GM03348 (cell line): ENCODE measurements around the gene APC2.

Experiments used
- DNase-seq: peaks from one replicate; pipeline ENCODE4 v3.0.0; 2012; ENCODE audit warnings: low spot score

APC2 gene

DNA sequence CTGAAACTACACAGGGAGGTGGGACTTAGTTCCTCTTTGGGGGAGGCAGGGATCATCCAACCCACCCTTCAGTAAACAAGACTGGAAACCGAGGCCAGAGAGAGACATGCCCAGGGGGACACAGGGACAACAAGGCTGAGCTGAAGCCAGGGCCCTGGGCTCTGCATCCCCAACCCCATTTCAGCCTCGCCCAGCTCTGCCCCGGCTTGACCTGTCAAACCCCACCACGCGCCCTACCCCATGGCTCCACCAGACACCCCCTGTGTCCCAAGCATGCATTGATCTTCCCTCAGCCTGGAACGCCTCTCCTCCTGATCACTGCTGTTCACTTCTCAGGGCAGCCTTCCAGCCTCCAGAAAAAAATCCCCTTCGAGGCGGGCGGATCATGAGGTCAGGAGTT, 2.0 kb upstream of the APC2 start:
- DNase-seq, result no peak

DNA sequence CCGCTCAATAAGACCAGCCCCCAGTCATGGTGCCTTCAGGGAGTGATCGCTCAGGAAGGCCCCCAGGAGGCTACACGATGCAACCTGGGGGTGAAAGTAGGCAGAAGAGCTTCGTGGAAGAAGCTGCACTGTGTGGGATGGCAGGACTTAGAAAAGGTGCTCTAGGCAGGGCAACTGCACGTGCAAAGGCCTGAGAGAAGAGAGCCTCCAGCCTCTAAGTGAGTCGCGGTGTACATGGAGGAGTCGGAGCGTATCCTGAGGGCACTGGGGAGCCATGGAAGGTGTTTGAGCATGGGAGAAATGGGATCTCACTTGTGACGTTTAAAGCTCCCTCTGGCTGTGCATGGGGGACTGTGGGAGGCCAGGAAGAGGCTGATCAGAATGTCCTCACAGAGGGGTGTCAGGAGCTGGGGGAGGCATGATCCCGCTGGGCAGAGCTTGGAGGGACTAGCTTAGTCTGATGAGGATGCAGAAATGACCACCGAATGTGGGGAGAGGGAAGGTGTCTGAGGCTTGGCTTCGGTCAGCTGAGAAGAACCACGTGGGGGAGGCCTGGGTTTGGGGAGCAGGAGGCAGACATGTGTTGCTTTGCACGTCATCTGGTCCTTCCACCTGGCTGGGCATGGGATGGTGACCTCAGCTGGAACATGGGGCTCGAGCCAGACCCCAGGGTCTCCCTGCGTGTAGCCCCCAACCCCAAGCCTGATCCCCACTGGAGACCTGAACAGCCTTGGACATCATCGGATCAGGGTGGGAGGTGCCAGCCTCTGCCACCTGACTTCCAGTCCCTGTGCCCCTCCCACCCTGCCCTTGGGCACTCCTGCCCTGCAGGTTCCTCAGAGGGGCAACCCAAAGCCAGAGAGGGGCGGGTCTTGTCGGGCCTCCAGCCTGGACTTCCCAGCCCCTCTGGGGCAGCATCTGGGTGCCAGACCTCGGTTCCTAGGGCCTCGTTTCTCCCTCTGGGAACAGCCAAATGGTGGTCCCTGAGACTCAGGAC, 1.1 kb downstream of the APC2 start:
- no peak for DNase-seq

DNA sequence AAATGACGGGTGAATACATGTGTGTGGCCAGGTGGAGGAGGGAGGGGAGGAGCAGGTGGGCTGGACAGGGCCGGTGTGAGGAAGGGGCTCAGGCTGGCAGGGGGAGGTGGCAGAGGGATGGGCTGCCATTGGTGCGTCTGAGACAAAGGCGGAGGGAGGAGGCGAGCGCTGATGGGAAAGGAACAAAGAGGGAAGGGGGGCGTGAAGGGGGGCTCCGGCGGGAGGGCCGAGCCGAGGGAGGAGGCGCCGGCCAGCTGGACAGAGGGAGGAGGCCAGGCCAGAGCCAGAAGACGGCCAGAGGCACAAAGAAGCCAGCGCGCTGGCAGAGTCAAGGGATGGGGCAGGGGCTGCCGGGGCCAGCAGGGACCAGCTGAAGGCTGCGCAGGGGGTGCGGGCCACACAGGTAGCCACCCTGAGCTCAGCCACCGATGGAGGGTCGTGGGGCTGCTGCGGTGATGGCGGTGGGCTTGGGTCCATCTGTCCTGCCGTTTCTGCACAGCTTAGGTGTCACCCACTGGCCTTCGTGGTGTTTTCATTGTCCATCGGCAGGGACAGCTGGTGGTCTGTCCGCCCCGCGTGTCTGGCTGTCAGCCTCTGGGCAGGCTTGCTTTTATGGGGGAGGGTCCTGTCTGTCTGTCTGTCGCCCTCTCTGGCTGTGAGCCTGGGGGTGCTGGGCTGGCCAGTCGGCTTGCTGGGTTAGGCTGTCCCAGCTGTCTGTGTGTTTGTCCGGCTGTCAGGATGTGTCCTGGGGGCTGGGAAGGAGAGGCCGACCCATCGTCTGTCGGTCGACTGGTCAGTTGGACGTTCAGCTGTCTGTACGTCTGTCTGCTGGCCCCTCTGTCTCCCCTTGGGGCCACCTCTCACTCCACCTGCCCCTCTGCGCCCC, 2.2 kb downstream of the APC2 start:
- DNase-seq, result no peak

DNA sequence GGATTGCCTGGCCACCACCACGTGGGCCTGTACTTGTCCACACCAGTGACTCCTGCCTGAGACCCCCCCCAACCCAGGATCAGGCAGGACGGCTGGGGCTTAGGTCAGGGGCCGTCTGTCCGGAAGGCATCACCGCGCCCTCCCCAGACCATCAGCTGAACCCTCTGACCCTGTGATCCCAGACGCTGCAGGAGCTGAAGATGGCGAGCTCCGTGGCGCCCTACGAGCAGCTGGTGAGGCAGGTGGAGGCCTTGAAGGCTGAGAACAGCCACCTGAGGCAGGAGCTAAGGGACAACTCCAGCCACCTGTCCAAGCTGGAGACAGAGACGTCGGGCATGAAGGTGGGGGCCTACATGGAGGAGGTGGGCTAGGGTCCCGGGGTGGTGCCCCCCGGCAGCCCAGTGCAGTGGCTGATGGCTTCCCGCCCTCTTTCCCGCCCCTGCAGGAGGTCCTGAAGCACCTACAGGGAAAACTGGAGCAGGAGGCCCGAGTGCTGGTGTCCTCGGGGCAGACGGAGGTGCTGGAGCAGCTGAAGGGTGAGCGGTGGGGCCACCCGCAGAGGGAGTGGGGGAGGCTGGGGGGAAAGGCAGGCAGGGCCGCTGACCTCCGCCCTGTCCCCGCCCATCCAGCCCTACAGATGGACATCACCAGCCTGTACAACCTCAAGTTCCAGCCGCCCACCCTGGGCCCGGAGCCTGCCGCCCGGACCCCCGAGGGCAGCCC, 3.0 kb downstream of the APC2 start:
- DNase-seq, result no peak

DNA sequence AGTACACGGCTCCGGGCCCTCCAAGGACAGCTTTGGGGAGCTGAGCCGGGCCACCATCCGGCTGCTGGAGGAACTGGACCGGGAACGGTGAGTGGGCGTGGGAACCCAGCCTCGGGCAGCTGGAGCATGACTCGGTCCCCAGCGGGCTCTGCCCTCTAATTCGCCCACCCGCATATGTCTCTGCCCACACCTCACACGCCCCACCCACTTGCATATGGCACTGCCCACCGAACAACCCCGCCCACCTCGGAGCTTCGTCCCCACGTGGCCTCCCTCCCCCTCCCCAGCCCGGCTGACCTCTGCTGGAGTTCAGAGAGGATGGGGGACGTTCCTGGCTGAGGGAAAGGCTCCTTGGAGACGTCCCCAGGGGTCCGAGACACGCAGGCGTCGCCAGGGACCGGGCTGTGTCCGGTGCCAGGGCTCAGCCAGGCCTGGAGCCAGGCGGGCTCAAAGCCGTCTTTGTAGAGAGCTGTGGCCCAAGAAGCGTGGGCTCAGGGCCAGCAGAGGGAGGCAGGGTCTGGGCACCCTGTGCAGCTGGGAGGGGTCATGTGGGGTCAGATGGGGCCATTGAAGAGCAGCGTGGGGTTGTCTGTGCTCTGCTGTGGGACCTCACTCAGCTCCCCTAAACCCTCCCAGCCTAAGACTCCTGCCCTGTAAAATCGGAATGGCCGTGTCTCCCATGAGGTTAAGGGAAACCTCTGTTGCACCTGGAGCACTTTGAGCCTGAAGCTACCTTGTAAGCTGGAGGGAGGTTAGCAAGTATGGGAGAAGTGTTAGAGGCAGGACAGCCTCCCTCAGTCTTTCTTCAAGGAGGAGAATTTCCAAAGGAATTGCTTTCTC, 3.8 kb downstream of the APC2 start:
- peak; percentile 31 for DNase-seq

DNA sequence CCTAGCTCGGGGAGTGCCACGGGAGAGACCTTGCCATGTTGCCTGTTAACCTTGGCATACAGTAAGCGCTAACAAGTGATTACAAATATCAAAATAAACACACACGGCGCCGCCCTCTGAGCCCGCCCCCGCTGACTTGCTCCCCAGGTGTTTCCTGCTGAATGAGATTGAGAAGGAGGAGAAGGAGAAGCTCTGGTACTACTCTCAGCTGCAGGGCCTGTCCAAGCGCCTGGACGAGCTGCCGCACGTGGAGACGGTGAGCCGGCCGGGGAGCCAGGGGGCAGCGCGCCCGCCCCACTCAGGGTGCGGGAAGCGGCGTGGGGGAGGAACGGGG, 5.0 kb downstream of the APC2 start:
- DNase-seq, result no peak

DNA sequence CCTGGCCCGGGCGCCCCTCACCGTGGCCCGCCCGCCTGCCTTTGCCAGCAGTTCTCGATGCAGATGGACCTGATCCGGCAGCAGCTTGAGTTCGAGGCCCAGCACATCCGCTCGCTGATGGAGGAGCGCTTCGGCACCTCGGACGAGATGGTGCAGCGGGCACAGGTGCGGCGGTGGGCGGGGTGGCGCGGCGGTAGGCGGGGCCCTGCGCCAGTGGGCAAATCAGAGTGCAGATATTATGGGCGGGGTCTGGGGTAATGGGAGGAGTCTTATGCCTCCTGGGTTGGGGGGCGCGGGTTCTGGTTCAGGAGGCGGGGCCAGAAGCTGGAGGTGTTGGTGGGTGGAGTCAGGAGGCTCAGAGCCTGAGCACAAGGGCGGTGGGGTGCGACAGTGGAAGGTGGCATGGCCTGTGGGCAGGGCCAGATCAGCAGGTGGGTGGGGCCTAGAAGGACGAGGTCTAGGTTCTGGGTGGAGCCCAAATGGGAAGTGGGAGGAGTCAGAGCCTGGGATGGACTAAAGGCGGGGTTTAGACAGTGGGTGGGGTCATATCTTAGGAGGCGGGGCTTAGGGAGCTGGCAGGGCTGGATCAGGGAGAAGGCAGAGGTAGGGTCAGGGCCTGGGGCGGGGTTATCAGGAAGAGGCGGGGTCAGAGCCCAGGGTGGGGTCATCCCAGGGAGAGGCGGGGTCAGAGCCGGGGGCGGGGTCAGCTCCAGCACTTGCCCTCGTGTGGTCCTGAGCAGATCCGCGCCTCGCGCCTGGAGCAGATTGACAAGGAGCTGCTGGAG, 5.6 kb downstream of the APC2 start:
- peak; percentile 79 for DNase-seq

DNA sequence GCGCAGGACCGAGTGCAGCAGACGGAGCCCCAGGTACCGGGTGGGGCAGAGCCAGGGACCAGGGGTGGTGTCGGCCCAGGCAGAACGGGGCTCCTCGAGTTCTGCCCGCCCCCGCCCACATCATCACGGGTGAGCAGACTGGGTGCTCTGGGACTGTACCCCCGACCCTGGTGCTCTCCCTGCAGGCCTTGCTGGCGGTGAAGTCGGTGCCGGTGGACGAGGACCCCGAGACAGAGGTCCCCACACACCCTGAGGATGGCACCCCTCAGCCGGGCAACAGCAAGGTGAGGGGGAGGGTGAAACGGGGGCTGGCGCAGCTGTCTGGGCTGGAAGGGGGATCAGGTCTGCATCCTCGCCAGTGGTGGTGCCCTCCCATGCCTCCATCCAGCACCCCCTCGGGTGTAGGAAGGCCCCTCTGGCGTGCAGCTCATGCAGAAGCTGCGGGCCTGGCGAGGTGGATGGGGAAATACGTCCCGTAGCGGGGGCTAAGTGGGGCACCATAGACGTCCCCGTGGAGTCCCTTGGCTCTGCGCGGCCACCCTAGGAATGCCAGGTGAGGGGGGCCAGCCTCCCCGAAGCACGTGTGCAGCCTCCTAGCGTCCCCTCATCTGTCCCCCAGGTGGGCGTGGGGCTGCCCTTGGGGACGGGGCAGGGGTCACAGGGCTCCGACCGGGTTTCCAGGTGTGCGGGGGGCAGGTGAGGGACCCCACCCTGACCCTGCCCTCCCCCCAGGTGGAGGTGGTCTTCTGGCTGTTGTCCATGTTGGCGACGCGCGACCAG, 6.4 kb downstream of the APC2 start:
- no peak for DNase-seq

DNA sequence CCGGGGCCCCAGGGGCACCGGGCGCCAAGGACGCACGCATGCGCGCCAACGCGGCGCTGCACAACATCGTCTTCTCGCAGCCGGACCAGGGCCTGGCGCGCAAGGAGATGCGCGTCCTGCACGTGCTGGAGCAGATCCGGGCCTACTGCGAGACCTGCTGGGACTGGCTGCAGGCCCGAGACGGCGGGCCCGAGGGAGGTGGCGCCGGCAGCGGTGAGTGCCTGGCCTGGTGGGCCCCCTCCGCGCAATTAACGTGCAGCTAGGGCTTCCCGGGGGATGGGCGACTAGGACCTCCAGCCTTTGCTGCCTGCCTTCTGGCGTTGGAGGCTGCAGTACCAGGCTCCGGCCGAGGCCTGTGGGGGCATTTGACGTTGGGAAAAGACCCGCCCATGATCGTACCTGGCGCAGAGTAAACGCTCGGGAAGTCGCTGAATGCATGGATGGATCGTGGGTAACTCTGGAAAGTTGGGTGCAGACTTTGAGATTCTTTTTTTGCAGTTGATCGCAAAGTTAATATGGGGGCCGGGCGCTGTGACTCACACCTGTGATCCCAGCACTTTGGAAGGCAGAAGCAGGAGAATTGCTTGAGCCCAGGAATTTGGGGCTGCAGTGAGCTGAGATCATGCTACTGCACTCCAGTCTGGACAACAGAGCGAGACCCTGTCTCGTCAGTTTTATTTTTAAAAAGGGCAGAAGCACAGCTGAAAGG, 7.3 kb downstream of the APC2 start:
- DNase-seq, result no peak

DNA sequence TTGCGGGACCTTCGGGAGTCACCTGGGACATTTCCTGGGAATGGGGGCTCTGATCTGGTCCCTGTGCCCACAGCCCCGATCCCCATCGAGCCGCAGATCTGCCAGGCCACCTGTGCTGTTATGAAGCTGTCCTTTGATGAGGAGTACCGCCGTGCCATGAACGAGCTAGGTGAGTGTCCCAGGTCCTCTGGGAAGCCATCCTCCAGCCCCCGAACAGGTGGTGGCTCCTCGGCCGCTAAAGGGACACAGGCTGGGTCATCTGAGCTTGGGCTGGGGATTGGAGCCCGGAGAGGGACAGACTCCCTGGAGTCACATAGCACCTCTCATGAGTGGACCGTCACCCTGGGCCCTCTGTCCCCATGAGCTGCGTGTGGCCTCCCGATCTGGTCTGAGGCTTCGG, 8.0 kb downstream of the APC2 start:
- DNase-seq, result no peak

DNA sequence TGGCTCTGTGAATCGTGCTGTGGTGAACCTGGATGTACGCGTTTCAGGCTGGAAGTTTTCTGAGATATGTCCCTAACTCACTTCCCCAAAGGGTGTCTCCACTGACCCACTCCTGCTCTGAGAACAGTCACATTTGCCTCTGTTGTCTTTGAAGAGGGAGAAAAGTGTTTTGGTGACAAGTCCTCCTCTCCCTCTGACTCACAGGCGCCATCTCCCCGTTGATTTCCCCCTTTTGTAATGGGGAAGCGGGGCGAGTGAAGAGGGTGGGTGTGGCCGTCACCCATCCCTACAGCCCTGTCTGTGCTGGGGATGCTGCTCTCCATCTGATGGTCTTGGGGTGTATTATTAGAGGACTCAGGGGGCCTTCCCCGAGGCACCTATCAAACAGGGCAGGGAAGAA, 9.6 kb downstream of the APC2 start:
- no peak for DNase-seq

DNA sequence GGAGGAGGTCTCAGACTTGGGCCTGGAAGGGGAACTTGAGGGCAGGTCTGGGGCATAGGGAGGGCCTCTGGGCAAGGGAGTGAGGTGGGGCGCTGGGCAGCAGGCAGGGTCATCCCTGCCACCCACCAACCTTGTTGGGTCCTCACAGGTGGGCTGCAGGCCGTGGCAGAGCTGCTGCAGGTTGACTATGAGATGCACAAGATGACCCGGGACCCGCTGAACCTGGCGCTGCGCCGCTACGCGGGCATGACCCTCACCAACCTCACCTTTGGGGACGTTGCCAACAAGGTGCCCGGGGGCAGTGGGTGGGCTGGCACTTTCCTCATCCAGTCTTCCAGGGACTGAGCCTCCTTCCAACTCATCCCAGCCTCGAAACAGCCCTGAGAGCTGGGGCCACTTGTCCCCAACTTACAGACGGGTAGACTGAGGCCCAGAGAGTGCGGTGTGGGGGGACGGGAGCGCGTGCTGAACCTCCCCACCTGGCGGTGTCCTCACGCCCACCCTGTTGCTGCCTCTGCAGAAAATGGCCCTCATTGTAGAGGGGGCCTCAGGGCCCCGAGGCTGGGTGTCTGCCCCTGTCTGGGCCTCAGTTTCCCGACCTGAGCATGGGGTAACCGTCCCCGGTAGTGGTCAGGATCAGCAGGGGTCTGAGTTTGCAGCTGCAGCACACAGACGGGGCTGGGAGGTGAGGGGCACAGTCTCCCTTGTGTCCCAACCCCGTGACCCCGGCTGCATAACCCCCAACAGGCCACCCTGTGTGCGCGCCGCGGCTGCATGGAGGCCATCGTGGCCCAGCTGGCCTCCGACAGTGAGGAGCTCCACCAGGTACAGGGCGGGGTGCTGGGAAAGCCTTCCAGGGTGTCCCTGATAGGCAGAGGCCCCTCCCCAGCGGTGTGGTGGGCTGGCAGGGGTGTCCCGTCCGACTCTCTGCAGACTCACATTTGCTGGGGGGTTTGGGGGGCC, 10.4 kb downstream of the APC2 start:
- DNase-seq, result no peak

DNA sequence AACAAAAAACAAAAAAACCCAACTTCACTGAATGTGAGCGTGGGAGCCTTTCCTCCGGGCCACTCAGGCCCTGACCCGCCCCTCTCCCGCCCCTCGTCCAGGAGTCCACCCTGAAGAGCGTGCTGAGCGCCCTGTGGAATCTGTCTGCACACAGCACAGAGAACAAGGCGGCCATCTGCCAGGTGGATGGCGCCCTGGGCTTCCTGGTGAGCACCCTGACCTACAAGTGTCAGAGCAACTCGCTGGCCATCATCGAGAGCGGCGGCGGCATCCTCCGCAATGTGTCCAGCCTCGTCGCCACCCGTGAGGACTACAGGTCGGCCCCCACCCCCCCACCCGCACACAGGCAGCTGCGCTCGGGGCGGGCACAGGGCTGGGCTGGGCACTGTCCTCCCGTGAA, 11.9 kb downstream of the APC2 start:
- no peak for DNase-seq

DNA sequence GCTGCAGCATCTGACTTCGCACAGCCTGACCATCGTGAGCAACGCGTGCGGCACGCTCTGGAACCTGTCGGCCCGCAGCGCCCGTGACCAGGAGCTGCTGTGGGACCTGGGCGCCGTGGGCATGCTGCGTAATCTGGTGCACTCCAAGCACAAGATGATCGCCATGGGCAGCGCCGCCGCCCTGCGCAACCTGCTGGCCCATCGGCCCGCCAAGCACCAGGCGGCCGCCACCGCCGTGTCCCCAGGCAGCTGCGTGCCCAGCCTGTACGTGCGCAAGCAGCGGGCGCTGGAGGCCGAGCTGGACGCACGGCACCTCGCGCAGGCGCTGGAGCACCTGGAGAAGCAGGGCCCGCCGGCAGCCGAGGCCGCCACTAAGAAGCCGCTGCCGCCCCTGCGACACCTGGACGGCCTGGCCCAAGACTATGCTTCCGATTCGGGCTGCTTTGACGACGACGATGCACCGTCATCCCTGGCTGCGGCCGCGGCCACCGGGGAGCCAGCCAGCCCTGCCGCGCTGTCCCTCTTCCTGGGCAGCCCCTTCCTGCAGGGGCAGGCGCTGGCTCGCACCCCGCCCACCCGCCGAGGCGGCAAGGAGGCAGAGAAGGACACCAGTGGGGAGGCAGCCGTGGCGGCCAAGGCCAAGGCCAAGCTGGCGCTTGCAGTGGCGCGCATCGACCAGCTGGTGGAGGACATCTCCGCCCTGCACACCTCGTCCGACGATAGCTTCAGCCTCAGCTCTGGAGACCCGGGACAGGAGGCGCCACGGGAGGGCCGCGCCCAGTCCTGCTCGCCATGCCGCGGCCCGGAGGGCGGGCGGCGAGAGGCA, 15.5 kb downstream of the APC2 start:
- DNase-seq, result peak; percentile 56

DNA sequence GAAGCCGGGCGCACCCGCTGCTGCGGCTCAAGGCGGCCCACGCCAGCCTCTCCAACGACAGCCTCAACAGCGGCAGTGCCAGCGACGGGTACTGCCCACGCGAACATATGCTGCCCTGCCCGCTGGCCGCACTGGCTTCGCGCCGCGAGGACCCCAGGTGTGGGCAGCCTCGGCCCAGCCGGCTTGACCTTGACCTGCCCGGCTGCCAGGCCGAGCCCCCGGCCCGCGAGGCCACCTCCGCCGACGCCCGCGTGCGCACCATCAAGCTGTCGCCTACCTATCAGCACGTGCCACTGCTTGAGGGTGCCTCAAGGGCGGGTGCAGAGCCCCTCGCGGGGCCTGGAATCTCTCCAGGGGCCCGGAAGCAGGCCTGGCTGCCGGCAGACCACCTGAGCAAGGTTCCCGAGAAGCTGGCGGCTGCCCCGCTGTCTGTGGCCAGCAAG, 16.1 kb downstream of the APC2 start:
- DNase-seq, result no peak

DNA sequence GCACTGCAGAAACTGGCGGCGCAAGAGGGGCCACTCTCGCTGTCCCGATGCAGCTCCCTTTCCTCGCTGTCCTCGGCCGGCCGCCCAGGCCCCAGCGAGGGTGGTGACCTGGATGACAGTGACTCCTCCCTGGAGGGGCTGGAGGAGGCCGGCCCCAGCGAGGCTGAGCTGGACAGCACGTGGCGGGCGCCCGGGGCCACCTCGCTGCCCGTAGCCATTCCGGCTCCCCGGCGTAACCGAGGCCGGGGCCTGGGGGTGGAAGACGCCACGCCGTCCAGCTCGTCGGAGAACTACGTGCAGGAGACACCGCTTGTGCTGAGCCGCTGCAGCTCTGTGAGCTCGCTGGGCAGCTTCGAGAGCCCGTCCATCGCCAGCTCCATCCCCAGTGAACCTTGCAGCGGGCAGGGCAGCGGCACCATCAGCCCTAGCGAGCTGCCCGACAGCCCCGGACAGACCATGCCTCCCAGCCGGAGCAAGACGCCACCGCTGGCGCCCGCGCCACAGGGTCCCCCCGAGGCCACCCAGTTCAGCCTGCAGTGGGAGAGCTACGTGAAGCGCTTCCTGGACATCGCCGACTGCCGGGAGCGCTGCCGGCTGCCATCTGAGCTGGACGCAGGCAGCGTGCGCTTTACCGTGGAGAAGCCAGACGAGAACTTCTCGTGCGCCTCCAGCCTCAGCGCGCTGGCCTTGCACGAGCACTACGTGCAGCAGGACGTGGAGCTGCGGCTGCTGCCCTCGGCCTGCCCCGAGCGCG, 16.7 kb downstream of the APC2 start:
- DNase-seq, result no peak

DNA sequence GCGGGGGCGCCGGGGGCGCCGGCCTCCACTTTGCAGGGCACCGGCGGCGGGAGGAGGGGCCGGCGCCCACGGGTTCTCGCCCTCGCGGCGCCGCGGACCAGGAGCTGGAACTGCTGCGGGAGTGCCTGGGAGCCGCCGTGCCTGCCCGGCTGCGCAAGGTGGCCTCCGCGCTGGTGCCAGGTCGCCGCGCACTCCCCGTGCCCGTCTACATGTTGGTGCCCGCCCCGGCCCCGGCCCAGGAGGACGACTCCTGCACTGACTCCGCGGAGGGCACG, 17.2 kb downstream of the APC2 start:
- DNase-seq, result no peak
